GM12878 (cell line): ENCODE data around the gene SHISA6. TPM values are rescaled to one million over a fixed set of nuclear protein-coding genes. Genes with fewer than 3 reads are reported as not detected.

Experiments
- ATAC-seq: fragments of 200-7000 bp; cut with Tn5 transposase; 3 replicates; pipeline ENCODE4 v1.9.1; 2020; ENCODE audit warnings: mild to moderate bottlenecking, moderate library complexity
- BruUV-seq: library from RNA; stranded (reverse); fragments of 400-500 nt; replicated peaks from 2 replicates; lab custom pipeline; 2021; lab: Mats Ljungman, UMichigan
- CTCF ChIA-PET: fragments of 300-600 bp; sonication (Branson Sonifier 250); formaldehyde crosslinking; extraction: SDS; loops from one replicate; lab custom pipeline; 2021; ENCODE audit warnings: inconsistent platforms; lab: Yijun Ruan, JAX
- POLR2A ChIA-PET: fragments of 350-600 bp; formaldehyde crosslinking; extraction: SDS; loops from one replicate; lab custom pipeline; 2021; ENCODE audit warnings: inconsistent platforms; lab: Charles Lee
- RAD21 ChIA-PET: fragments of 300-600 bp; sonication (Branson Sonifier 250); formaldehyde crosslinking; loops from one replicate; lab custom pipeline; 2023; ENCODE audit warnings: antibody characterized with exemption; ENCODE audit not compliant: unreplicated experiment; lab: Charles Lee
- SMC1A ChIA-PET: fragments of 300-600 bp; sonication (Branson Sonifier 250); formaldehyde crosslinking; loops from one replicate; lab custom pipeline; 2023; ENCODE audit not compliant: unreplicated experiment, uncharacterized antibody; lab: Charles Lee
- DNase-seq: peaks from one replicate; pipeline ENCODE4 v3.0.0-alpha.2; 2011; ENCODE audit warnings: low read depth, low spot score
- FAIRE-seq: peaks from 3 replicates; lab custom pipeline; 2011; peaks lifted over from hg19 to GRCh38; lab: Jason Lieb, UNC
- H2AFZ ChIP-seq: 2 replicates; pipeline ENCODE4 v1.6.0; 2011; ENCODE audit warnings: low read depth, low read length, control low read depth; ENCODE audit not compliant: control insufficient read depth
- H3K27ac ChIP-seq: 2 replicates; pipeline ENCODE4 v1.5.1; 2011; ENCODE audit warnings: control low read depth; ENCODE audit not compliant: control insufficient read depth, insufficient read depth
- H3K27me3 ChIP-seq, 2 experiments: replicated peaks in 1 of 2; 2 replicates each; pipeline versions ENCODE4 v1.6.0 to v1.6.1; 2011; ENCODE audit warnings: low read length in 1 of 2; ENCODE audit not compliant: control insufficient read depth in 2 of 2, insufficient read depth in 2 of 2
- H3K36me3 ChIP-seq, 2 experiments: 2 replicates each; pipeline ENCODE4 v1.5.1; 2011; ENCODE audit warnings: low read length in 1 of 2; ENCODE audit not compliant: control insufficient read depth in 2 of 2, insufficient read depth in 2 of 2
- H3K4me1 ChIP-seq: 2 replicates; pipeline ENCODE4 v1.6.1; 2011; ENCODE audit warnings: mild to moderate bottlenecking, low read length, moderate library complexity, mixed read lengths; ENCODE audit not compliant: control insufficient read depth, insufficient read depth
- H3K4me2 ChIP-seq: 2 replicates; pipeline ENCODE4 v1.6.0; 2011; ENCODE audit warnings: control low read depth; ENCODE audit not compliant: control insufficient read depth, insufficient read depth
- H3K4me3 ChIP-seq: fragments of 200-600 bp; sonication (generic); 2 replicates; pipeline ENCODE4 v1.5.1; 2016
- H3K79me2 ChIP-seq: 2 replicates; pipeline ENCODE4 v1.6.0; 2011; ENCODE audit warnings: low read length; ENCODE audit not compliant: control insufficient read depth, insufficient read depth
- H3K9ac ChIP-seq: 2 replicates; pipeline ENCODE4 v1.8.0; 2011; ENCODE audit warnings: low read length, control low read depth, mixed read lengths; ENCODE audit not compliant: control insufficient read depth, insufficient read depth
- H3K9me3 ChIP-seq: replicated peaks from 3 replicates; pipeline ENCODE4 v1.5.1; 2011; ENCODE audit warnings: mild to moderate bottlenecking, low read length; ENCODE audit not compliant: control insufficient read depth, insufficient read depth
- H4K20me1 ChIP-seq: 2 replicates; pipeline ENCODE4 v1.6.0; 2011; ENCODE audit not compliant: control insufficient read depth, insufficient read depth
- ATF7 ChIP-seq: fragments of 450-650 bp; IDR thresholded peaks from 2 replicates; pipeline ENCODE4 v1.6.1; 2016; ENCODE audit warnings: low read depth, mild to moderate bottlenecking
- CBX5 ChIP-seq: sonication (generic); IDR thresholded peaks from 2 replicates; pipeline ENCODE4 v1.6.1; 2016; ENCODE audit warnings: low read depth, moderate library complexity, mild to moderate bottlenecking, inconsistent platforms
- DPF2 ChIP-seq: fragments of 450-650 bp; IDR thresholded peaks from 2 replicates; pipeline ENCODE4 v1.6.1; 2017; ENCODE audit warnings: mild to moderate bottlenecking
- EED ChIP-seq: sonication (generic); IDR thresholded peaks from 2 replicates; pipeline ENCODE4 v1.6.1; 2016; ENCODE audit warnings: antibody characterized with exemption, low read depth
- ETV6 ChIP-seq, 2 experiments: fragments of 450-650 bp in 1 of 2; IDR thresholded peaks in 1 of 2; conservative IDR thresholded peaks in 1 of 2; 2 replicates each; pipeline ENCODE4 v1.6.1; 2014; ENCODE audit warnings: antibody characterized with exemption in 1 of 2, borderline replicate concordance in 1 of 2, low read depth in 1 of 2, mild to moderate bottlenecking in 1 of 2, moderate library complexity in 1 of 2
- MEF2B ChIP-seq: fragments of 450-650 bp; IDR thresholded peaks from 2 replicates; pipeline ENCODE4 v1.6.1; 2018; ENCODE audit warnings: mild to moderate bottlenecking, moderate library complexity; ENCODE audit not compliant: partially characterized antibody, poor library complexity, severe bottlenecking
- MTA3 ChIP-seq: IDR thresholded peaks from 2 replicates; pipeline ENCODE4 v1.6.1; 2012; ENCODE audit warnings: low read length, inconsistent platforms, borderline replicate concordance
- PML ChIP-seq: IDR thresholded peaks from 2 replicates; pipeline ENCODE4 v1.6.1; 2012; ENCODE audit warnings: low read length, inconsistent platforms
- RBBP5 ChIP-seq: fragments of 200-600 bp; sonication (generic); conservative IDR thresholded peaks from 2 replicates; pipeline ENCODE4 v1.6.1; 2016
- RELA ChIP-seq: fragments of 450-650 bp; IDR thresholded peaks from 2 replicates; pipeline ENCODE4 v1.8.0; 2014; ENCODE audit warnings: borderline replicate concordance; ENCODE audit not compliant: partially characterized antibody
- SIX5 ChIP-seq: IDR thresholded peaks from 2 replicates; pipeline ENCODE4 v1.6.1; 2011; ENCODE audit warnings: mild to moderate bottlenecking, low read depth, low read length, moderate library complexity; ENCODE audit not compliant: severe bottlenecking
- STAT3 ChIP-seq: IDR thresholded peaks from 2 replicates; pipeline ENCODE4 v1.6.1; 2011; ENCODE audit warnings: low read depth, low read length, improper control_type of control experiment
- TAF1 ChIP-seq: IDR thresholded peaks from 2 replicates; pipeline ENCODE4 v1.6.1; 2011; ENCODE audit warnings: mild to moderate bottlenecking, low read depth, low read length, borderline replicate concordance
- YY1 ChIP-seq: IDR thresholded peaks from 2 replicates; pipeline ENCODE4 v1.6.1; 2011; ENCODE audit warnings: low read depth, mild to moderate bottlenecking, low read length
- ZNF274 ChIP-seq: IDR thresholded peaks from one replicate; pipeline ENCODE4 v1.8.0; 2011; ENCODE audit not compliant: insufficient read length, insufficient read depth
- WGBS: methylation state at CpG from one replicate; pipeline ENCODE4 v1.1.6; 2016; ENCODE audit warnings: low lambda C conversion rate; ENCODE audit not compliant: insufficient replicate concordance, insufficient coverage; ENCODE audit errors: missing lambda C conversion rate; 5-methylcytosine and 5-hydroxymethylcytosine counted together
- in situ Hi-C: fragments of 300-500 bp; cut with MboI; formaldehyde crosslinking; loops from 9 replicates; pipeline ENCODE4 v1.14.3; 2018; ENCODE audit warnings: mixed read lengths
- intact Hi-C: fragments of 100-400 bp; cut with micrococcal nuclease; formaldehyde crosslinking; loops from one replicate; pipeline ENCODE4 v1.14.2; 2022; ENCODE audit not compliant: unreplicated experiment
- polyA plus RNA-seq, 11 experiments: library from polyadenylated mRNA; depleted of rRNA in 4 of 11; unstranded in 6 of 11; stranded (reverse) in 5 of 11; fragments of >200 nt; fragmentation: Nextera tagmentation in 4 of 11; fragmentation: Illumina TruSeq in 1 of 11; extraction: Ambion mirVana in 4 of 11; extraction: Trizol in 1 of 11; gene quantifications; 1 replicate in 1 of 11; 2 replicates in 10 of 11; pipeline versions ENCODE4 v1.2.1 to v1.2.3, GENCODE V29; 2011 to 2016; ENCODE audit warnings: inconsistent platforms in 2 of 11, missing spikeins in 2 of 11, low read depth in 1 of 11
- total RNA-seq, 4 experiments: library from RNA; depleted of rRNA in 3 of 4; stranded (reverse); fragments of >200 nt in 3 of 4; fragmentation: Illumina TruSeq in 1 of 4; extraction: Trizol in 1 of 4; gene quantifications; 2 replicates each; pipeline versions ENCODE4 v1.2.1 to v1.2.3, GENCODE V29; 2013 to 2021
- TF ChIP-seq, protein P1 (sequence below): fragments of 450-650 bp; IDR thresholded peaks from 2 replicates; pipeline ENCODE4 v1.6.1; 2017; ENCODE audit warnings: mild to moderate bottlenecking, low read depth, inconsistent platforms; ENCODE audit not compliant: poor library complexity, severe bottlenecking
- TF ChIP-seq, protein P2 (sequence below): IDR thresholded peaks from 2 replicates; pipeline ENCODE4 v1.6.1; 2011; ENCODE audit warnings: low read depth, mild to moderate bottlenecking, low read length, moderate library complexity, borderline replicate concordance; ENCODE audit errors: extremely low read depth
- TF ChIP-seq, protein P3 (sequence below): IDR thresholded peaks from 2 replicates; pipeline ENCODE4 v1.6.1; 2011; ENCODE audit warnings: low read depth, low read length, improper control_type of control experiment, borderline replicate concordance

Gene SHISA6
- total and polyA plus RNA-seq, 10 of the 15 experiments (the other 5 are each of a cell fraction or from before 2014, with no cell fraction given): not detected

- Histone ChIP-seq H3K9me3 (no peaks in the 10 kb centered on the region; the same call in 2 of the 3 replicates), H3K79me2 (no peaks in the 10 kb centered on the region), H3K27ac (no peak overlapping the region), H3K4me2 (no peak overlapping the region), H4K20me1 (no peaks in the 10 kb centered on the region), H3K4me3 (no peak overlapping the region), H2AFZ (no peak overlapping the region), H3K27me3 (no peaks in the 10 kb centered on the region), H3K36me3 (no peaks in the 10 kb centered on the region), H3K9ac (no peak overlapping the region), H3K4me1 (no peaks in the 10 kb centered on the region)
- 24% methylated on average over 6 of the region's 6 CpGs for WGBS
- ChIA-PET SMC1A (no interaction called here), RAD21 (no interaction called here), CTCF (no interaction called here), POLR2A (no interaction called here)
- intact Hi-C loops: no loop called here
- no TSS peak for BruUV-seq
- in situ Hi-C loops: no loop called here
- FAIRE-seq (no peak), DNase-seq (no peak), ATAC-seq (no peak)
- TF ChIP-seq TAF1 (no peak), SIX5 (no peak), RELA (no peak), STAT3 (no peak), ZNF274 (no peak), CBX5 (no peak), ATF7 (no peak), ETV6 (conservative IDR thresholded peaks at IDR 0.05 in 1 of 2, IDR thresholded peaks at IDR 0.05 in 1 of 2; ENCODE audit: borderline replicate concordance in 1 of 2, low read depth in 1 of 2) (no peak), PML (no peak), YY1 (no peak), MTA3 (no peak), RBBP5 (no peak), MEF2B (no peak), DPF2 (no peak), EED (no peak)
- TF ChIP-seq, protein P1, sequence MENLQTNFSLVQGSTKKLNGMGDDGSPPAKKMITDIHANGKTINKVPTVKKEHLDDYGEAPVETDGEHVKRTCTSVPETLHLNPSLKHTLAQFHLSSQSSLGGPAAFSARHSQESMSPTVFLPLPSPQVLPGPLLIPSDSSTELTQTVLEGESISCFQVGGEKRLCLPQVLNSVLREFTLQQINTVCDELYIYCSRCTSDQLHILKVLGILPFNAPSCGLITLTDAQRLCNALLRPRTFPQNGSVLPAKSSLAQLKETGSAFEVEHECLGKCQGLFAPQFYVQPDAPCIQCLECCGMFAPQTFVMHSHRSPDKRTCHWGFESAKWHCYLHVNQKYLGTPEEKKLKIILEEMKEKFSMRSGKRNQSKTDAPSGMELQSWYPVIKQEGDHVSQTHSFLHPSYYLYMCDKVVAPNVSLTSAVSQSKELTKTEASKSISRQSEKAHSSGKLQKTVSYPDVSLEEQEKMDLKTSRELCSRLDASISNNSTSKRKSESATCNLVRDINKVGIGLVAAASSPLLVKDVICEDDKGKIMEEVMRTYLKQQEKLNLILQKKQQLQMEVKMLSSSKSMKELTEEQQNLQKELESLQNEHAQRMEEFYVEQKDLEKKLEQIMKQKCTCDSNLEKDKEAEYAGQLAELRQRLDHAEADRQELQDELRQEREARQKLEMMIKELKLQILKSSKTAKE: no peak
- TF ChIP-seq, protein P2, sequence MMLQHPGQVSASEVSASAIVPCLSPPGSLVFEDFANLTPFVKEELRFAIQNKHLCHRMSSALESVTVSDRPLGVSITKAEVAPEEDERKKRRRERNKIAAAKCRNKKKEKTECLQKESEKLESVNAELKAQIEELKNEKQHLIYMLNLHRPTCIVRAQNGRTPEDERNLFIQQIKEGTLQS: no peak
- TF ChIP-seq, protein P3, sequence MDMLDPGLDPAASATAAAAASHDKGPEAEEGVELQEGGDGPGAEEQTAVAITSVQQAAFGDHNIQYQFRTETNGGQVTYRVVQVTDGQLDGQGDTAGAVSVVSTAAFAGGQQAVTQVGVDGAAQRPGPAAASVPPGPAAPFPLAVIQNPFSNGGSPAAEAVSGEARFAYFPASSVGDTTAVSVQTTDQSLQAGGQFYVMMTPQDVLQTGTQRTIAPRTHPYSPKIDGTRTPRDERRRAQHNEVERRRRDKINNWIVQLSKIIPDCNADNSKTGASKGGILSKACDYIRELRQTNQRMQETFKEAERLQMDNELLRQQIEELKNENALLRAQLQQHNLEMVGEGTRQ: no peak
Observed at GRCh38 chr17:11555530-11555929, 314.5 kb downstream of the SHISA6 start.
